ENCODE results near the gene MTO1.

Gene MTO1

DNA sequence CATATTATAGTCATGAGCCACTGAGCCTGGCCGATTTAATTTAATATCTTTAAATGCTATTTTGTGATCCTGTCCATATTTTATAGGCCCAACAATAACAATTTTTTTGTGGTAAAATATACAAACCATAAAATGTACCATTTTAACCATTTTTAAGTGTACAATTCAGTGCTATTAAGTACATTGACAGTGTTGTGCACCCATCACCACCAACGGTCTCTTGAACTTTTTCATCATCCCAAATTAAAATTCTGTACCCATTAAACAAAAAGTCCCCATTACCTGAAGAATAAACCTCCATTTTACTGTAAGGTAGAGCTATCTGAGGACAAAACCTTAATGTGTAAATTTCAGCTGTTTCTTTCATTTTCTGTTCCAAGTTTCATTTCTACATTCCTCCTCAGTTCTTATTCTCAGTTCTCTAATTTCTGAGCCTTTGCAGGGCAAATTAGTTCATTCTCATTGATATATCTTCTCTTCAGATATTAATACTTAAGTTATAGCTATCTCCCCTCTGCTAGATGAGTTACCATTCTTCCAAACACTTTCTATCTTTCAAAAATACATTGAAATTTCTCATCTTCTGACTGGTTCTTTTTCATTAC is 10.3 kb downstream of the MTO1 start:
- Mint-ChIP-seq H3K36me3 (ENCODE audit: low read depth) (peaks cover 48% of the 10 kb centered on the region), H3K27me3 (ENCODE audit: low read depth) (no peaks in the 10 kb centered on the region)

DNA sequence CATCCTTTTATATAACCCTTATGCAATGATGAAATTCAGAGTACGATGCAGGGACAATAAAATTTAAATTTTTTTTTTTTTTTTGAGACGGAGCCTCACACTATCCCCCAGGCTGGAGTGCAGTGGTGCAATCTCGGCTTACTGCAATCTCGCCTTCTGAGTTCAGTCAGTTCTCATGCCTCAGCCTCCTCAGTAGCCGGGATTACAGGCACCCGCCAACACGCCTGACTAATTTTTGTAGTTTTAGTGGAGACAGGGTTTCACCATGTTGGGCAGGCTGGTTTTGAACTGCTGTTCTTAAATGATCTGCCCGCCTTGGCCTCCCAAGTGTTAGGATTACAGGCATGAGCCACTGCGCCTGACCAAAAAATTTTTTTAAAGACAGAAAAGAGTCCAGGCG is 15.2 kb downstream of the MTO1 start:
- H3K4me3 Mint-ChIP-seq = no peak overlapping the region
- no peaks in the 10 kb centered on the region for H3K9me3 Mint-ChIP-seq
- peaks cover 52% of the 10 kb centered on the region for H3K36me3 Mint-ChIP-seq (ENCODE audit: low read depth)
- no peaks in the 10 kb centered on the region for H3K4me1 Mint-ChIP-seq
- no peak overlapping the region for H3K27ac Mint-ChIP-seq
- no peaks in the 10 kb centered on the region for H3K27me3 Mint-ChIP-seq (ENCODE audit: low read depth)
- TF ChIP-seq, protein P1, sequence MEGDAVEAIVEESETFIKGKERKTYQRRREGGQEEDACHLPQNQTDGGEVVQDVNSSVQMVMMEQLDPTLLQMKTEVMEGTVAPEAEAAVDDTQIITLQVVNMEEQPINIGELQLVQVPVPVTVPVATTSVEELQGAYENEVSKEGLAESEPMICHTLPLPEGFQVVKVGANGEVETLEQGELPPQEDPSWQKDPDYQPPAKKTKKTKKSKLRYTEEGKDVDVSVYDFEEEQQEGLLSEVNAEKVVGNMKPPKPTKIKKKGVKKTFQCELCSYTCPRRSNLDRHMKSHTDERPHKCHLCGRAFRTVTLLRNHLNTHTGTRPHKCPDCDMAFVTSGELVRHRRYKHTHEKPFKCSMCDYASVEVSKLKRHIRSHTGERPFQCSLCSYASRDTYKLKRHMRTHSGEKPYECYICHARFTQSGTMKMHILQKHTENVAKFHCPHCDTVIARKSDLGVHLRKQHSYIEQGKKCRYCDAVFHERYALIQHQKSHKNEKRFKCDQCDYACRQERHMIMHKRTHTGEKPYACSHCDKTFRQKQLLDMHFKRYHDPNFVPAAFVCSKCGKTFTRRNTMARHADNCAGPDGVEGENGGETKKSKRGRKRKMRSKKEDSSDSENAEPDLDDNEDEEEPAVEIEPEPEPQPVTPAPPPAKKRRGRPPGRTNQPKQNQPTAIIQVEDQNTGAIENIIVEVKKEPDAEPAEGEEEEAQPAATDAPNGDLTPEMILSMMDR (IDR thresholded peaks at IDR 0.05; ENCODE audit: unreplicated experiment in 3 of 3) = no peak

More for the DNA sequence above, 10.3 kb downstream of the MTO1 start:
- Mint-ChIP-seq H3K27ac (no peak overlapping the region), H3K4me1 (no peaks in the 10 kb centered on the region), H3K4me3 (no peak overlapping the region), H3K9me3 (no peaks in the 10 kb centered on the region)
- TF ChIP-seq, protein P1 (IDR thresholded peaks at IDR 0.05; ENCODE audit: unreplicated experiment in 3 of 3) = no peak

DNA sequence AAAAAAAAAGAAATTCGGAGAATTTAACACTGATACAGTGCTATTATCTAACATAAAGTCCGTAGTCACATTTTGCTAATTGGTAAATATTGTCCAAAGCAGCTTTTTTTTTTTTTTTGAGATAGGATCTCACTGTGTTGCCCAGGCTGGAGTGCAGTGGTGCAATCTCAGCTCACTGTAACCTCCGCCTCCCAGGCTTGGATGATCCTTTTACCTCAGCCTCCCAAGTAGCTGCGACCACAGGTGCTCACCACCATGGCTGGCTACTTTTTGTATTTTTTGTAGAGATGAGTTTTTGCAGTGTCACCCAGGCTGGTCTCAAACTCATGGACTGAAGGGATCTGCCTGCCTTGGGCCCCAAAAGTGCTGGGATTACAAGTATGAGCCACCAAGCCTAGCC is 15.9 kb downstream of the MTO1 start:
- Mint-ChIP-seq H3K36me3 (ENCODE audit: low read depth) (peaks cover 52% of the 10 kb centered on the region), H3K27ac (no peak overlapping the region), H3K9me3 (no peaks in the 10 kb centered on the region), H3K4me1 (no peaks in the 10 kb centered on the region), H3K27me3 (ENCODE audit: low read depth) (no peaks in the 10 kb centered on the region), H3K4me3 (no peak overlapping the region)
- TF ChIP-seq, protein P1 (IDR thresholded peaks at IDR 0.05; ENCODE audit: unreplicated experiment in 3 of 3) = no peak

DNA sequence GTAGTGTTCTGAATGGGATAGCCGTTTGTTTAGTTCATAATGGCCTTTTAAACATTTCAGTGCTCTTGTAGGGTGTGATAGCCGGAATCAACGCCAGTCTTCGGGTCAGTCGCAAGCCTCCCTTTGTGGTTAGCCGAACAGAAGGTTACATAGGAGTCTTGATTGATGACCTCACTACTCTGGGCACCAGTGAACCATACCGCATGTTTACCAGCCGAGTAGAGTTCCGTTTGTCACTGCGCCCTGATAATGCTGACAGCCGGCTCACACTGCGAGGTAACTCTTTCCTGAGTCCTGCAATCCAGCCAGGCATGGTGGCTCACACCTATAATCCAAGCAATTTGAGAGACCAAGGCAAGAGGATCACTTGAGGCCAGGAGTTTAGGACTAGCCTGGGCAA is 20.4 kb downstream of the MTO1 start:
- no peak overlapping the region for H3K27ac Mint-ChIP-seq
- no peak overlapping the region for H3K4me3 Mint-ChIP-seq
- H3K9me3 Mint-ChIP-seq = no peaks in the 10 kb centered on the region
- no peaks in the 10 kb centered on the region for H3K4me1 Mint-ChIP-seq
- H3K36me3 Mint-ChIP-seq (ENCODE audit: low read depth) = peaks cover 69% of the 10 kb centered on the region
- TF ChIP-seq, protein P1 (IDR thresholded peaks at IDR 0.05; ENCODE audit: unreplicated experiment in 3 of 3) = no peak
- H3K27me3 Mint-ChIP-seq (ENCODE audit: low read depth) = no peaks in the 10 kb centered on the region

DNA sequence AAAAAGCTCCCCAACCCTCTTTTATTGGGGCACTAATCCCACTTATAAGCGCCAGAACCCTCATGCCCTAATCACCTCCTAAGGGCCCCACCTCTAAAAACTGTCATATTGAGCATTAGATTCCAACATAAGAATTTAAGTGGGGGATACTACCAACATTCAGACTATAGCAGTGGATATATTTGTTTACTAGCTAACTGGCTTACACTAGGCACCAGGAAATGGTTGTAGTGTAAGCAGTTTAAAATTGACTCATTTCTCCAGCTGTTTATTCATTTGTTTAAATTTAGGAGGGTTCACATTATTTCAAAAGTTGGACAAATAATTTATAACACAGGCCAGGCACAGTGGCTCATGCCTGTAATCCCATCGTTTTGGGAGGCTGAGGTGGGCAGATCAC is 22.9 kb downstream of the MTO1 start:
- no peaks in the 10 kb centered on the region for H3K27me3 Mint-ChIP-seq (ENCODE audit: low read depth)
- H3K27ac Mint-ChIP-seq = no peak overlapping the region
- peaks cover 3% of the 10 kb centered on the region for H3K9me3 Mint-ChIP-seq
- H3K36me3 Mint-ChIP-seq (ENCODE audit: low read depth) = peaks cover 77% of the 10 kb centered on the region
- no peak overlapping the region for H3K4me3 Mint-ChIP-seq
- TF ChIP-seq, protein P1 (IDR thresholded peaks at IDR 0.05; ENCODE audit: unreplicated experiment in 3 of 3) = no peak
- H3K4me1 Mint-ChIP-seq = no peaks in the 10 kb centered on the region

DNA sequence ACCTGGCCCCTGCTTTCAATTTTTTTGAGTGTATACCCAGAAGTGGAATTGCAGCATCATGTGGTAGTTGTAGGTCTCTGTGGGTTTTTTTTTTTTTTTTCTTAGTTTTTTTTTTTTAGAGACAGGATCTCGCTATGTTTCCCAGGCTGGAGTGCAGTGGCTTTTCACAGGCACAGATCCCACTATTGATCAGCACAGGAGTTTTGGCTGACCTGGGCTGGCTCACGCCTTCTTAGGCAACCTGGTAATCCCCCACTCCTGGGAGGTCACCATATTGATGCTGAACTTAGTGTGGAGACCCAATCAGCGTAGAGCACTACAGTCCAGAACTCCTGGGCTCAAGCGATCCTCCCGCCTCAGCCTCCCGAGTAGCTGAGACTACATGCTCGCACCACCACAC is 25.9 kb downstream of the MTO1 start:
- H3K4me1 Mint-ChIP-seq = no peaks in the 10 kb centered on the region
- peaks cover 12% of the 10 kb centered on the region for H3K9me3 Mint-ChIP-seq
- H3K27me3 Mint-ChIP-seq (ENCODE audit: low read depth) = no peaks in the 10 kb centered on the region
- no peak overlapping the region for H3K27ac Mint-ChIP-seq
- H3K4me3 Mint-ChIP-seq = no peak overlapping the region
- peaks cover 76% of the 10 kb centered on the region for H3K36me3 Mint-ChIP-seq (ENCODE audit: low read depth)
- TF ChIP-seq, protein P1 (IDR thresholded peaks at IDR 0.05; ENCODE audit: unreplicated experiment in 3 of 3) = no peak

All from nephron (organoid).